ENCODE results near the gene ACLY.

ACLY gene

GRCh38 chr17:41957869-41958439, 39.2 kb upstream of the ACLY start:
- no peak for TF ChIP-seq ZNF548 (tag by site-specific recombination; IDR thresholded peaks at IDR 0.05)
- no peak for TF ChIP-seq ZNF558 (tag by site-specific recombination; IDR thresholded peaks at IDR 0.05)
- TF ChIP-seq ZNF2 (tag by site-specific recombination; IDR thresholded peaks at IDR 0.05) = no peak
- no peak for TF ChIP-seq ZNF747 (tag by site-specific recombination; IDR thresholded peaks at IDR 0.05)
- TF ChIP-seq ZNF658 (tag by site-specific recombination; IDR thresholded peaks at IDR 0.05) = no peak
- no peak for TF ChIP-seq HOXD13 (CRISPR knock-in tag; IDR thresholded peaks at IDR 0.05; ENCODE audit: borderline replicate concordance)
- TF ChIP-seq HOXA7 (CRISPR knock-in tag; IDR thresholded peaks at IDR 0.05; ENCODE audit: borderline replicate concordance) = no peak
- TF ChIP-seq ZSCAN5A (tag by site-specific recombination; IDR thresholded peaks at IDR 0.05) = no peak
- TF ChIP-seq KLF16 (tag by site-specific recombination; IDR thresholded peaks at IDR 0.05) = no peak
- ChIA-PET CTCF (interaction anchor here (0.7 to 12.1 kb wide), 9 partner anchors 29 to 445 kb away, joined by 3 to 142 read pairs (median 5); partner anchors contain the start of genes DNAJC7, NKIRAS2, ODAD4 and P3H4), POLR2A (interaction anchor here (0.7 to 3.5 kb wide), 2 partner anchors 10 to 40 kb away, joined by 3 to 25 read pairs; partner anchors contain the start of gene ACLY)
- no peak overlapping the region for H3K4me3 ChIP-seq (ENCODE audit: low read depth, low read length)
- H3K27ac ChIP-seq (ENCODE audit: extremely low read depth, low read depth, low read length) = no peak overlapping the region
- peaks cover 0 to 5% of the 10 kb centered on the region in 2 experiments; a peak in 2 of 3 replicates for H3K36me3 ChIP-seq (ENCODE audit: control insufficient read depth in 2 of 2, insufficient read depth in 1 of 2, low read length in 2 of 2)
- H3K4me1 ChIP-seq (ENCODE audit: control insufficient read depth, insufficient read depth, low read length) = peaks cover 4% of the 10 kb centered on the region; the same call in 1 of the 2 replicates
- H3K9me3 ChIP-seq (ENCODE audit: control insufficient read depth, insufficient read depth, low read depth, low read length) = no peaks in the 10 kb centered on the region

- Histone ChIP-seq H3K27ac (ENCODE audit: extremely low read depth, low read depth, low read length) (no peak overlapping the region), H3K4me1 (ENCODE audit: control insufficient read depth, insufficient read depth, low read length) (peaks cover 4% of the 10 kb centered on the region; the same call in 1 of the 2 replicates), H3K36me3 (ENCODE audit: control insufficient read depth in 2 of 2, insufficient read depth in 1 of 2, low read length in 2 of 2) (peaks cover 0 to 5% of the 10 kb centered on the region in 2 experiments; a peak in 2 of 3 replicates), H3K9me3 (ENCODE audit: control insufficient read depth, insufficient read depth, low read depth, low read length) (no peaks in the 10 kb centered on the region), H3K4me3 (ENCODE audit: low read depth, low read length) (no peak overlapping the region)
- POLR2A ChIA-PET = interaction anchor here (0.7 to 3.5 kb wide), 3 partner anchors 9 to 39 kb away, joined by 3 to 25 read pairs (median 4); partner anchors contain the start of gene ACLY
- CTCF ChIA-PET = interaction anchor here (0.6 to 12.1 kb wide), 11 partner anchors 23 to 220 kb away, joined by 3 to 142 read pairs (median 3); partner anchors contain the start of genes DNAJC7, NKIRAS2, ODAD4 and P3H4
- TF ChIP-seq KLF16 (tag by site-specific recombination; IDR thresholded peaks at IDR 0.05) (no peak), ZNF629 (tag by site-specific recombination; IDR thresholded peaks at IDR 0.05) (0 out of 2 replicates have a peak, but pooled peaks have one; percentile 8), ZIC2 (tag by site-specific recombination; IDR thresholded peaks at IDR 0.05) (peak; percentile 16; the same call in 1 of the 2 replicates), PRDM4 (tag by site-specific recombination; IDR thresholded peaks at IDR 0.05) (no peak), BCL6B (tag by site-specific recombination; IDR thresholded peaks at IDR 0.05) (no peak)
Observed at GRCh38 chr17:41957031-41957868, 38.5 kb upstream of the ACLY start.

- Histone ChIP-seq H3K4me3 (ENCODE audit: low read depth, low read length) (no peak overlapping the region), H3K9me3 (ENCODE audit: control insufficient read depth, insufficient read depth, low read depth, low read length) (no peaks in the 10 kb centered on the region), H3K4me1 (ENCODE audit: control insufficient read depth, insufficient read depth, low read length) (peaks cover 4% of the 10 kb centered on the region; the same call in 1 of the 2 replicates), H3K27ac (ENCODE audit: extremely low read depth, low read depth, low read length) (no peak overlapping the region), H3K36me3 (ENCODE audit: control insufficient read depth in 2 of 2, insufficient read depth in 1 of 2, low read length in 2 of 2) (peaks cover 0 to 5% of the 10 kb centered on the region in 2 experiments; a peak in 2 of 3 replicates)
- ChIA-PET CTCF (interaction anchor here (0.6 to 12.1 kb wide), 5 partner anchors 24 to 219 kb away, joined by 3 to 142 read pairs (median 5); partner anchors contain the start of genes DNAJC7, NKIRAS2 and ODAD4), POLR2A (interaction anchor here (1.2 kb wide), 1 partner anchor 9 kb away, joined by 4 read pairs; no protein-coding TSS in a partner anchor)
- TF ChIP-seq ZSCAN18 (tag by site-specific recombination; IDR thresholded peaks at IDR 0.05) = no peak
- no peak for TF ChIP-seq REST (tag by site-specific recombination; IDR thresholded peaks at IDR 0.05)
- no peak for TF ChIP-seq ZNF529 (tag by site-specific recombination; IDR thresholded peaks at IDR 0.05; ENCODE audit: insufficient replicate concordance)
- TF ChIP-seq KLF1 (tag by site-specific recombination; IDR thresholded peaks at IDR 0.05) = no peak
- TF ChIP-seq ZNF423 (tag by site-specific recombination; IDR thresholded peaks at IDR 0.05) = no peak
Observed at GRCh38 chr17:41956522-41956921, 37.8 kb upstream of the ACLY start.

Data from HEK293 (cell line).